Hematopoietic multipotent progenitor cell treated with erythropoietin and hydrocortisone succinate and interleukin-3 and kit ligand, for 15 days (in vitro differentiated cells): Measurements from ENCODE around the gene CD2AP.
"Not testable (repeated sequence)": the region's sequence is repeated elsewhere in the genome, so short reads cannot be mapped to it uniquely, and the experiment has no call there.

Experiments used
- DNase-seq: peaks from one replicate; pipeline ENCODE4 v3.0.0-alpha.2; 2015; ENCODE audit warnings: low spot score

The CD2AP gene

DNA sequence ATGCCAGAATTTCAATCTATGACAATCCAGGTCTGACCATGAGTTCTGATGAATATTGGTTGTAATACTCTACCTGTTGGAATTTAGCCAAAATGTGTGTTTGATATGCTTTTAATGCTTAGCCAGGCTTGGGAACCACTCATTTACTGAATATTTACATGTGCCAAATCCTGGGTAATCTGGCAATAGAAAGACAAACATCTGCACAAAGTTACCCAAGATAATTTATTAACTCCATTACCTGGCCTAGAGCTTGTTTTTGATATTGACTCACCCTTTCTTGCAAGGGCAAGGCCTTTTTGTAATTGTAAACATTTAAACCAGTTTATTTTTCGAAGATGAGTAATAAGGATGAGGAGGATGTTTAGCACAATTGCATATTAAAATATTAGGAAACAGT lies 13.5 kb upstream of the CD2AP start:
- DNase-seq: no peak

GRCh38 chr6:47465117-47465516 lies 12.5 kb upstream of the CD2AP start:
- no peak for DNase-seq

DNA sequence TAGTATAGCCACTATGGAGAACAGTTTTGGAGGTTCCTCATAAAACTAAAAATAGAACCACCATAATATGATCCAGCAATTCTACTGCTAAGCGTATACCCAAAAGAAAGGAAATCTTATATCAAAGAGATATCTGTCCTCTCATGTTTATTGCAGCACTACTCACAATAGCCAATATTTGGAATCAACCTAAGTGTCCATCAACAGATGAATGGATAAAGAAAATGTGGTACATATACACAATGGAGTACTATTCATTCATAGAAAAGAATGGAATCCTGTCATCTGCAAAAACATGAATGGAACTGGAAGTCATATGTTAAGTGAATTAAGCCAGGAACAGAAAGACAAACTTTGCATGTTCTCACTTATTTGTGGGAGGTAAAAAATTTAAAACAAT lies 5.7 kb upstream of the CD2AP start:
- no peak for DNase-seq

DNA sequence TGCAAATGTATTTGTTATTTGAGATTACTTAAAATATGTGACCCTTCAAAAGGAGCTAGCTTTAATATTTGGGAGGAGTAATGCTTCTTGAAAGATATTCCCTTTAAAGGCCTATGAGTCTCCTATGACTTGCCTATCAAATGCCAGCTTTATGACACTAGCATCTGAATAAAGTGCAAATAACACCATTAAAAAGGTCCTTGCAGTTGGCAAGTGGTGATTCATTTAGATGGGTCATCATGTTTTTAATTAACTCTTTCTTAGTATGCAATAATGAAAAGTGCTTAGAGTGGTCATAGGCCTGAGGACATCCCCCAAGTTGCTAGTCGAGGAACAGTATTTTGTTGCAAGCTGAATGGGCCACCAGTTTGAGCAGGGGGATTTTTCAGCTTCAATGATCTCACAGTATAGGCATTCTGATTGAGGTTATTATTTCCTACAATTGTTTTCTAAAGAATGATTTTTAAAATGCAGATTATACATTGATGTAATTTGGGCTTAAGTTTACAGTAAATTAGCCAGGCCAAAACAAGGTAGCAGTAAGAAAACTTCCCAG lies 3.7 kb upstream of the CD2AP start:
- DNase-seq: no peak

DNA sequence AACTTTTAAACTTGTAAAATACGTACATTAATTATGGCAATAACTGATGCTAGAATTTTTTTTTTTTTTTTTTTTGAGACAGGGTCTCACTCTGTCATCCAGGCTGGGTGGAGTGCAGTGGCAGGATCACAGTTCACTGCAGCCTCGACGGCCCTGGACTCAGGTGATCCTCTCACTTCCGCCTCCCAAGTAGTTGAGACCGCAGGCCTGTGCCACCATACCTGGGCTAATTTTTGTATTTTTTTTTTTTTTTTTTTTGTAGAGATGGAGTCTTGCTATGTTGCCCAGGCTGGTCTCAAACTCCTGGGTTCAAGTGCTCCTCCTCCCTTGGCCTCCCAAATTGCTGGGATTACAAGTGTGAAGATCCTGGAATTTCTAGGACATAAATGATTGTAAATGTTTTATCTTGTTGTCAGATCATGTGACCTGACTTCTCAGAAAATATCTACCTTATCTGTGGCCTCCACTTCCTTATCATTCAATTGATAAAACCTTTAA lies 2.2 kb upstream of the CD2AP start:
- DNase-seq: no peak

DNA sequence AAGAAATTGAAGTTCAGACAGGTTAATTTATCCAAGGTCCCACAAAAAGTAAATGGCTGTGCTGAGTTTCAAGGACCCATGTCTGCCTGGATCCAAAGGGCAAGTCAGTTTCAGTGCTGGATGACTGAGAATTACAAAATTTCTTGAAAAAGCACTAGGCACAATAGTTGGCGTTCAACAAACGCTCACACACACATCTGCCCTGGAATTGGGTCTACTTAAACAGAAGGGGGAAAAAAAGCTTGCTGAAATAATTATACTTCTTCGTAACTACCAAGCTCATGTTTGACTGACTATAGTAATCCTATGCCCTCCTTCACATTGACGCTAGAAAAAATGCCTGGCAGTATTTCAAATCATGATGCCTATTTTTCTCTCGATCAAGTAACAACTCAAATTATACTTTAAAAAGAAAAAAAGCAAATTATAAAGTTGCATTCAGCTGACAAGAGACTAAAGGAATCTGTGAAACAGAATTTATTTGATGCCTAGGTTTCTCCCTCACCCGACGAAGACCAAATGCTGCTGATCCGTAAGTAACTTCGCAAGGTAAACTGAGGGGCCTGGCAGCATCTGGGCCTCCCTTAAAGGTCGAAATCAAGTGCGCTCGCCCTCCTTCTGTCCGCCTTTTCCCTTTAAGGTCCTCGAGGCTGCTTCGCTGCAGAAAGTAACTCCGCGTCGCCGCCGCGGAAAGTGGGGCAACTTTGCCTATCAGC lies 650 bp upstream of the CD2AP start:
- peak; percentile 40 for DNase-seq

GRCh38 chr6:47478233-47479139 lies 897 bp downstream of the CD2AP start:
- peak; percentile 37 for DNase-seq

GRCh38 chr6:47479140-47479508 lies 1.5 kb downstream of the CD2AP start:
- DNase-seq: no peak

DNA sequence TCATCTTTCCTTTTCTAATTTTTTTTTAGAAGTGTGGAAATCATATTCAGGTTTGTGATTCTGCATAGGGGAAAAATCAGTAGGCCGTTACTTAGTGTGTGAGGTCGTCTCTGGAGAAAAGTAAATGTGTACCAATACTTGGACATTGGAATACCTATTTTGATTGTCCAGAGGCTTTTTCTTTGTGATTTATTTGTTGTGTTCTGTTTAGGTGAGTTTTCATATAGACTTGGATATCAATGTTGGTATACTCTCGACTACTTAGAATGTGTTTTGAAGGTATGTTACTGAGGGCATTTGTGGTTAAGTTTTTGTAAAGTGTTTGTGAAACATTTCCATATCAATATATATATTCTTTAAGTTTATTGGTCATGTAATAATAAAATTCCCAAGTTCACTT lies 2.3 kb downstream of the CD2AP start:
- DNase-seq: no peak

DNA sequence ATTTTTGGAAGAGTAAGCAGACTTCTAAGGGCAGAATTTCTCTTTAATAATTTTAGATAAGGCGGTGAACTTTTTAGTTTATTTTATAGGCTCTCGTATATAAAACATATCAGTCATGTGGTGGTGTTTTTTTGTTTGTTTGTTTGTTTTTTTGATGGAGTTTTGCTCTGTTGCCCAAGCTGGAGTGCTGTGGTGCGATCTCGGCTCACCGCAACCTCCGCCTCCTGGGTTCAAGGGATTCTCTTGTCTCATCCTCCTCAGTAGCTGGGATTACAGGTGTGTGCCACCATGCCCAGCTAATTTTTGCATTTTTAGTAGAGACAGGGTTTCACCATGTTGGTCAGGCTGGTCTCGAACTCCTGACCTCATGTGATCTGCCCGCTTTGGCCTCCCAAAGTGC lies 3.6 kb downstream of the CD2AP start:
- not testable (repeated sequence) for DNase-seq

GRCh38 chr6:47481806-47482205 lies 4.2 kb downstream of the CD2AP start:
- DNase-seq: no peak

GRCh38 chr6:47483516-47483852 lies 5.9 kb downstream of the CD2AP start:
- no peak for DNase-seq

DNA sequence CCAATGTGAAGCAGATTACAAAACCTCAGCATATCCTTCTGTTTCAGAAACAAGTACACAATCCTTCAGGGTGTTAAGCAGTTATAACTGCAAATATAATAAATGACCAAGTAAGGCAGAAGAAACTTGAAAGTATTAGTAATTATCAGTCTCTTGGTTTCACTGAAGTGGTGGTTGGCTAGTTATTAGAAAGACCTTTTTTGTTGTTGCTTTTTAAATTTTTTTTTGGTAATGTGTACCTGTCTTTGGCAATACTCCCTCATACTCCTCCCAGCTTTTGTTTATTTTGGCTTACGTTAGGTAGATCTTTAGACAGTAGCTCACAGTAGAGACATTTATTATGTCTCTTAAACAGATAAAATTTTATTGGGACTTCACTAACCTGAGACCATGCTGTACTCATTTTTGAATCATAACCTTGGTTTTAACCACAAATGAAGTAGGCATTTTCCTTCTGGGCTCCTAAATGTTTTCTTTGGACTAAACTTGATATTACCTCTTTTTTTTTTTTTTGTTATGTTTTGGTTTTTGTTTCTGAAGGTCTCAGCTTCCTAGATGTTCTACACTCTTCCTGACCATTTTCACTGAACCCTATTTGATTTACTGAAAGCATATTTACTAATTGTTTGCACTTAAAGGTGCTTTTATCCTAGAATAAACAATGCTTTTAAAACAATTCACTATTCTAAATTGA lies 6.4 kb downstream of the CD2AP start:
- DNase-seq: no peak

DNA sequence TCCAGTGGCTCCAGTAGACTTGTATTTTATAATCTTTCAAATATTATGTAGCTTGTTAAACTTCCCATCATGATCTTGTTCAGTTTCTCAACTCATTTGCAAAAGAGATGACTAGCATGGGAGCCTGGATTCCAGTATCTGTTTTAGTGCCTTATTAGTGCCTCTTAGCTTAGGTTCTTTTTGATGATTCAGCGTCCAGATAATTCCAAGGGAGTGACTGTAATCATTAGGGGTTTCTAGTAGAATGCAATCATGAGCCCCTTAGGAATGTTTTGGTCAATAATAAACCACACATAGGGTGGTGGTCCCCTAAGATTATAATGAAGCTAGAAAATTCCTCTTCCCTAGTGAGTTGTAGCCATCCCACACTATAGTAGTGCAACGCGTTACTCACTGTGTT lies 7.0 kb downstream of the CD2AP start:
- DNase-seq: no peak

GRCh38 chr6:47485083-47485482 lies 7.5 kb downstream of the CD2AP start:
- no peak for DNase-seq

DNA sequence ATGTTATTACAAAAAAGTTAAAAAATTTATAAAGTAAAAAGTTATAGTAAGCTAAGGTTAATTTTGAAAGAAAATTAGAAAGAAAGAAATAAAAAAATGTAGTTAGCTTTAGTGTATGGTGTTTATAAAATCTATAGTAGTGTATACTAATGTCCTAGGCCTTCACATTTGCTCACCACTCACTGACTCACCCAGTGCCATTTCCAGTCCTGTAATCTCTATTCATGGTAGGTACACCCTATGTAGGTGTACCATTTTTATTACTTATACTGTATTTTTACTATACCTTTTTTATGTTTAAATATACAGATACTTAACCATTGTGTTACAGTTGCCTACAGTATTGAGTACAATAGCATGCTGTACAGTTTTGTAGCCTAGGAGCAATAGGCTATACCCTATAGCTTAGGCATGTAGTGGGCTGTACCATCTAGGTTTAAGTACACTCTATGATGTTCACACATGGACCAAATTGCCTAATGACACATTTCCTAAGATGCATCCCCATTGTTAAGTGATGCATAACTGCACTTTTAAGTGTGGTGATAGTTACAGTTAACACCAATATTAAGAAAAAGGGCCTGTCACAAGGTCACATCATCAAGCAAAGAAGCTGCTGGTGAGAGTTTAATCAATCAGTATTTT lies 8.0 kb downstream of the CD2AP start:
- no peak for DNase-seq

DNA sequence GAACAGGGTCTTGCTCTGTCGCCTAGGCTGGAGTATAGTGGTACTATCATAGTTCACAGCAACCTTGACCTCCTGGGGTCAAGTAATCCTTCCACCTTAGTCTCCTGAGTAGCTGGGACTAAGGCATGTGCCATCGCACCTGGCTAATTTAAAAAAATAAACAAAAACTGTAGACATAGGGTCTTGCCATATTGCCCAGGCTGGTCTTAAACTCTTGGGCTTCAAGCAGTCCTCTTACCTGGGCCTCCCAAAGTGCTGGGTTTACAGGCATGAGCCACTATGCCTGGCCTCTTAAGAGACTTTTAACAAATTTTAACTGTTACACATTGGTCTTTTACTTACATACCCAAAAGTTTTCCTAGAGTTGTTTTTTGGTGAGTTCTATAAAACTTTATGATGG lies 12.4 kb downstream of the CD2AP start:
- DNase-seq: no peak

DNA sequence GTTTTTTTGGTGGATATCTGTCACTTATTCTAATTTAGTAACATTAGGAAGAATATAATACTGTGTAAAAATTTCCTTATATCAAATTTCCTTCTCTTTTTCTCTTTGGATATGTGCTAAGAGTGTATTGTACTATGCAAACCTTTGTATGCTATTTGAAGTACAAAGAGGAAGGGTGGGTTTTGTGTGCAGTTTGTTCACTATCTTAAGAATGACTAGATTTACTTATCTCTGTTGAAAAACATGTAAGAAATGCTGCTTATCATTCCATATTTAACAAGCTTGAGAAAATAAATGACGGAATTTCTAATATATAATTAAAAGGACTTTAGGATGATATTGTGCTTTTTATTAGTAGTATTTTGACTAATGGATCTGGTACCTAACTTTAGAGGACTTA lies 13.1 kb downstream of the CD2AP start:
- no peak for DNase-seq

GRCh38 chr6:47492355-47492754 lies 14.8 kb downstream of the CD2AP start:
- no peak for DNase-seq

DNA sequence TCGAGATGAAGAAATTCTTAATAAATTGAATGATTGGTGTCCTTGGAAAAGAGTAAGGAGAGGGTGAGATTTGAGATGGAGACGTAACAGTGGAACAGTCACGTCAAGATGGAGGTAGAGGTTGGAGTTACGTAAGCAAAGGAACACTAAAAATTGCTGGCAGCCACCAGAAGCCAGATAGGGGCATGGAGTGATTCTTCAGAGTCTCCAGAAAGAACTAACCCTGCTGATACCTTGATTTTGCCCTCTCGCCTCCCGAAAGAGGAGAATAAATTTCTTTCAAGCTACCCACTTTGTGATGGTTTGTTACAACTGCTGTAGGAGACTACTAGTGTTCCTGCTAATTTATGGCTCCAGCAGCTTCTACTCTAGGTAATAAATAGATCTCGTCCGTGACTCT lies 17.6 kb downstream of the CD2AP start:
- DNase-seq: no peak

- no peak for DNase-seq
Measured at GRCh38 chr6:47495954-47496545, 18.5 kb downstream of the CD2AP start.
